GM19240 (cell line): Measurements from ENCODE around the gene TYR.
"Not testable (repeated sequence)": the region's sequence is repeated elsewhere in the genome, so short reads cannot be mapped to it uniquely, and the experiment has no call there.

Experiments
- DNase-seq: peaks from one replicate; pipeline ENCODE4 v3.0.0; 2011; ENCODE audit warnings: low spot score; ENCODE audit not compliant: insufficient read length

The TYR gene

DNA sequence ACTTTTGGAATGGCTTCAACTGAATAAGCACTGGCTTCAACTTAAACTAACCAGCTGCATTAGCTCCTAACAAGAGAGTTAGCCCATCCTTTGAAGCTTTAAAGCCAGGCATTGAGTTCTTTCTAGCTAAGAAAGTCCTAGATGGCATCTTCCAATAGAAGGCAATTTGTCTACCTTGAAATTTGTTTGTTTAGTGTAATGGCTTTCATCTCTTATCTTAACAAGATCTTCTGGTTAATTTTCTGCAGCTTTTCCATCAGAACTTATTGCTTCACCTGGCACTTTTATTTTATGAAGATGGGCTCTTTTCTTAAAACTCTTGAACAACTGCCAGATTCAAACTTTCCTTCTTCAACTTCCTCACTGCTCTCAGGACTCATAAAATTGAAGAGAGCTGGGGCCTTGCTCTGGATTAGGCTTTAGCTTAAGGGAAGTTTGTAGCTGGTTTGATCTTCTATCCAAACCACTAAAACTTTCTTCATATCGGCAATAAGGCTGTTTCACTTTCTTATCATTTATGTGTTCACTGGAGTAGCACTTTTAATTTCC is 94.9 kb downstream of the TYR start:
- DNase-seq: not testable (repeated sequence)

DNA sequence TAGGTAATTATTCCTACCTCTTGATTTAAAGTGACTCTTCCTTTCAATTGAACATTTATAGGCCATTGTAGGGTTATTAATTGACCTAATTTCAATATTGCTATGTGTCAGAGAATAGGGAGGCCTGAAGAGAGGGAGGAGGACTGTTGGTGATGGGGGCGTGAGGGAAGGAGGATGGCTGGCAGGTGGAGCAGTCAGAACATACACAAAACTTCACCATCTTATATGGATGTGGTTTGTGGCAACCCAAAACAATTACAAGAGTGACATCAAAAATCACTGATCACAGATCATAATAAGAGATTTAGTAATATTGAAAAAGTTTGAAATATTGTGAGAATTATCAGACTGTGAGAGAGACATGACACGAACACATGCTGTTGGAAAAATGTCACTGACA is 95.5 kb downstream of the TYR start:
- not testable (repeated sequence) for DNase-seq

DNA sequence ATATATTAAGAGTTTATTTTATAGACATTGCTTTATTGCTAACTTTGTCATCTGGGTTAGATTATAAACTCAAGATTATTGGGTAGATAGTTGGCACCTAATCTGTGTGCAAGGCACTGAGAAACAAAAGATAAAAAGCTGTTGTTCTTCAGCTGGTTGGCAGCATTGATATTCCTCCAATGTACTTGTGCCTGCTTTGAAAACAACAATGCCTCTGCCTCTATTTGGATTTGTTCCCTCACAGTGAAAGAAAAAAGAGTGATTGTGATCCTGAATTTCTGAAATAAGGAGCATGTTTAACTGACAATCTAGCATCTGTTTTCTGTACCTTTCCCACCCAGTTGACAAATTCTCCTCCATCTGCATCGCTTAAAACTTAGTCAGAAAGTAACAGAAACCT is 98.3 kb downstream of the TYR start:
- no peak for DNase-seq

DNA sequence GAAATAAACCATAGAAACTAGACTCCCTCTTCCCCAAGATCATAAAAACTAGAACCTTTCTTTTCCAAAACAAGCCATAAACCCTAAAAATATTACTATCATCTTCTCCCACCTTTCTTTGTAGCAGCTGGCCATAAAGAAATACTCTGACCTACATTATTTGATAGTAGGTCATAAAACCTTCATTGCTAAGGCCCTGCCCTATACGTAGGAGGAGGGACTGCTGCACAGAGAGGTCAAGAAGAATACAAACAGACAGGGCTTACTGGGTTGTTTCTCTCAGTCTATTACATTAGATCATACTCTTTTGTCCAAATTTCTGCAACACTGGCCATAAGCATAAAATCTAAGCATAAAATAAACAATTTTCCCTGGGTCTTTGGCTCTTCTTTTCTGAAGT is 101.5 kb downstream of the TYR start:
- no peak for DNase-seq

DNA sequence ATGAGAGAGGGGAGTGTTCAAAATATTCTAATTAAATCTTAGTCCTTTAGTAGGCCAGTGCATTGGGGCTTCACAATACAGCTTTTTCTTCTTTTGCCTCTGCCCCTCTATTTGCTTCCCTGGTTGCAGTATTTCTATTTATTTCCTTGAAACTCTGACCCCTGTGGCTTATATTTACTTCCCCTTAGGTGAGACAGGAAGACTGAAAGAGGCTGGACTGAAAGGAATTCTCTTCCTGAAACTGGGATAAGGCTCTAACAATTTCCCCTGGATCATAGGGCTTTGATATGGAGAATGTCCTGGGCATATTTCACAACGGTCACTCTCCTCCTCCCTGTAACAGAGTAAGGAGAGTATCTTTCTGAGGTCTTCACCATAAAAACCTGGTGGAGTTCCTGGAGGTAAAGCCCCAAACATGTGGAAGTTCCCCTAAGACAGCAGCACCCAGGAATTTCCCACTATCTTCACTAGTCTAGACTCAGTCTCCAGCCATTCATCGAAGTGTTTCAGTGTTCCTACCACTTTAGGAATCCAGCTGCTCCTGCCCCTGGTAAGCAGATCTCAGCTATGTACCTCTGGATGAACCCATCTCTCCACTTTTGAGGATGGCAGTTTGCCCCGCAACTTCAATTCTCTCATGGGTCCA is 103.5 kb downstream of the TYR start:
- DNase-seq: not testable (repeated sequence)

DNA sequence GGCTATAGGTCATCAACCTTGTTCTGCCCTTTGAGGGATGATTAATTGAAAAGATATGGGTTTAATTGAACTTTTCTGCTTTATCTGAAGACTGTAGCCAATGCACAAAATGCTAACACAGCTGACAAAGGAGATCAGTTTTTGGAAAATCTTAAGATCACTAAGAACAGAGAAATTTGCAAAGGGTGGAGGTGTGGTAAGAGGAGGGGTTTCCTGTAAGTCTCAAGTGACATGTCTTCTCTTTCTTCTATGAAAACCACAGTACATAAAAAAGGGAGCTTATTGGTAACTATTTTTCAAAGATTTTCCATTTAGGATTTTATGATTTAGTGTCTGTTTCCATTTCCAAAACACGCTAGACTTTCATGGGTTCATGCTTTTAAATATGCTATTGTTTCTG is 108.9 kb downstream of the TYR start:
- DNase-seq: not testable (repeated sequence)

DNA sequence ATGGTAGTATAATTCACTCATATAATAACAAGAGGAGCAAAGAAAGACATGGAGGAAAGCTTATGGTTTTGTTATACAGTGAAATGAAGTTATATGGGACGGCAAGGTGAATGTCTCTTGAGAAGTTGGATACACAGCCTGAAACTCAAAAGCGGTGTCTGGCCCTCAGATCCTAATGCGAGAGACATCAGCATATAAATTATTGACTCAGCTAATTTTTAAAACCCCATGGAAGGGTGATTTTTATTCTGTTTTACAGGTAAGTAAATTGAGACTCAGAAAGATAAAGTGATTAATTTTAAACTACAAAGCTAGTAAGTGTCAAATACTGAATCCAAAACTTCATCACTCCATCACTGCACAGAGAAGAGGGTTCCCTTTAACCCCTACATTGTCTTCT is 110.3 kb downstream of the TYR start:
- DNase-seq: not testable (repeated sequence)

DNA sequence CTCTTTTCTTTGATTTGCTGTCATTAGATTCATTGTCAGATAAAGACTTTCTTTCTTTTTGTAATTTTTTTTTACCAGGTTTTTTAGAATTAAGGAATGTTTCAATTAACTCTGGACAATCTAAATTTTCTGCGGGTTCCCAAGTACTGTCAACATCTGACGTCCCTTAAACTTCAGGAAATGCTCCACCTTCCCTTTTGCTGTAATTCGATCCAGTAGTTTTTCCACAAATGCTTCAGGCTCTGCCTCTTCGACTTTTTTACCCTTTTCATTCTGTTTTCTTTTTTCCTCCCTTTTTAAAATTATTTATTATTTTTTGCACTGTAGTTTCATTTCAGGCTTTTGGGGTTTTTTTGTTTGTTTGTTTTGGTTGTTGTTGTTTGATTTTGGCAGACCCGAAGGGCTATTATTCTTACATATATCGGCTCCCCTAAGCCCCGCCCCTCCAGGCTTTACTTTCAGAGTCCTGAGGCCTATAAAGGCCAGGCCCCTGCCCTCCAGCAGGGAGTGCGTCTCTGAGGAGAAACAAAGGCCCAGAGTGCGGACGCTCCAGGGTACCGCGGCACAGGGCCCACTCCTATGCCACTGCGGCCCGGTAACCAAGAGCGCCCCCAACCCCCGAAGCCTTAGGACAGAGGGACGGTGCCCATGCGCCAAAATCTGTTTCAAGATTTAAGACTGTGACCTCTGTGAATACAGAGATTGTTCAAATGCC is 116.4 kb downstream of the TYR start:
- no peak for DNase-seq

DNA sequence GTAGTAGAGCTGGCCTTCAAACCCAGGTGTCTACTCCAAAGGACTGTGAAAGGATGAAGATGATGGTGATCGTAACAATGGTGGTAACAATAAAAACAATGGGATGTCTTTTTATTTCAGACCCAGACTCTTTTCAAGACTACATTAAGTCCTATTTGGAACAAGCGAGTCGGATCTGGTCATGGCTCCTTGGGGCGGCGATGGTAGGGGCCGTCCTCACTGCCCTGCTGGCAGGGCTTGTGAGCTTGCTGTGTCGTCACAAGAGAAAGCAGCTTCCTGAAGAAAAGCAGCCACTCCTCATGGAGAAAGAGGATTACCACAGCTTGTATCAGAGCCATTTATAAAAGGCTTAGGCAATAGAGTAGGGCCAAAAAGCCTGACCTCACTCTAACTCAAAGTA is 117.3 kb downstream of the TYR start:
- DNase-seq: not testable (repeated sequence)

DNA sequence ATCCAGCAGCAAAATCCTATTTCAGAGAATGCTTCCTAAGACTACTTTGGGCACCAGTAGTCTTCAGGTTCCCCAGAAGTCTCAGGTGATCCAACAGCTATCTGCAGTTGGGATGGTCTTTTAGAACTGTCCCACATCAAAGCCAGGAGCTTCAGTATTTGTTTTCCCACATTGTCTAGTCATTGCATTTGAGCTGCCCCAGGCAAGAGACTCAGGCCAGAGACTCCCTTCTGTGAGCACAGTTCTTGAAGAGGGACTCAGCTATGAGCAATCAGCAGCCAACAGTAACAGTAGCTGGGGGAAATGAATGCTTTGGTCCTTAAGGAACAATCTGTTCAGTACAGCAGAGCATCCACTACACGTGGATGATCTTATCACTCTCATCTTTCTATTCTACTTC is 125.4 kb downstream of the TYR start:
- not testable (repeated sequence) for DNase-seq

DNA sequence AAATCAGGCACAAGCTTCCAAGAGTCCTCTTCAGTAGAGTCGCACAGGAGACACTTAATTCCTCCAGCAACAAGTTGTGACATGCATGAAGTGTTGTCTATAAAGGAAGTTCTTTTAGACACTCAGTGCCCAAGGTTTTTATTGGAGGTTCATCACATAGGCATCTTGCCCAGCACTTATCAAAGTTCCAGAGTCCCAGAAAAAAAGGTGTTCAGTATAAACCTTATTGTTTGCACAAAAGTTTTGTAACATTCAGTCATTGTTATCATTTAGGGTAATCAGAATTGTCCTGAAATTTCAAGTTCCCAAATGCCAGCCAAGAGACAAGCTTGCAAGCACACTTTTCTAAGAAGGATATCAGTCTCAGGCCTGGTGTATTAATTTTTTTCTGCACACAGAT is 130.6 kb downstream of the TYR start:
- not testable (repeated sequence) for DNase-seq

DNA sequence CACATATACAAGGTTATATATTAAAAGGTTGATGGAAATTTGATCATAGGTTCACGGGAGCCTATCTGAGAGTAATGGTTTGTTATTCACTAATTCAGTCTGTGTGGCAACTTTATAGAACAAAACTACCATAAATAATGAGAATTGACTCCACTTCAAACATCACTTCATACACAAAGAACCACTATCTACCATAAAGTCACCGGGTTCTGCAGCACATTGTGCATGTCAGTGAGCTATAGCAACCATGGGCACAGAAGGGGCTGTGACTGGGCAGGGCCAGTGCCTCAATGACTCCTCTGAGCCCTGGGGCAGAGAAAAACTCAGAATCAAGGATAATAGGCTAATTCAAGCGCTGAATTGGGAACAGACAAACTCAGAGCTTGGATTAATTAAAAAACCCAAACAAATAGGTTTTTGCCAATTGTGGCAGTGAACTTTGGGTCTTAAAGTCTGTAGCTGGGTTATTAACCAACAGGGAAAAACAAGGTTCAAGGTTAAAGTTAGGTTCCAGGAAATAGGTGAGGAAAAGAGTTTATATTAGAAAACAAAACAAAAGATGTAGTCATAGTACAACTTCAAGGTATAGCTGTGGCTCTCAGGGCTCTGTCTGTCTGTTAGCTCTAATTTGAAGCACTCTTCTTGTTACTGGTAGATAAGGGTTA is 131.8 kb downstream of the TYR start:
- DNase-seq: not testable (repeated sequence)

DNA sequence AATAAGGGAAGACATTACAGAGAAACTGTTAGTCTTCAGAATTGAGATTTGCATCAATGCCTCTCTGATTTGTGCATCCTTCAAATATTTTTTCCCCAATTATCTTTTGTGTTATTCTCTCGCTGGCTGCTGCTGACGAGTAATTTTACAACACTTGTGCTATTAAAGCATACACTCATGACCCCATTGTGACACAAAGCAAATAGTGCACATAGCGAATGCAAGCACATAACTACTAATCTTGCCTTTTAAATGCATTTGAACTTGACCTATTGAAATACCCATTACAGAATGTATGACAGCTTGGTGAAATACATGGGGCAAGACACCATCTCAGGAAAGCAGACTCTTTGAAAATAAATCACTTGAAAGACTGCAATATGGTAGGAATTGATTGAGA is 132.9 kb downstream of the TYR start:
- not testable (repeated sequence) for DNase-seq

DNA sequence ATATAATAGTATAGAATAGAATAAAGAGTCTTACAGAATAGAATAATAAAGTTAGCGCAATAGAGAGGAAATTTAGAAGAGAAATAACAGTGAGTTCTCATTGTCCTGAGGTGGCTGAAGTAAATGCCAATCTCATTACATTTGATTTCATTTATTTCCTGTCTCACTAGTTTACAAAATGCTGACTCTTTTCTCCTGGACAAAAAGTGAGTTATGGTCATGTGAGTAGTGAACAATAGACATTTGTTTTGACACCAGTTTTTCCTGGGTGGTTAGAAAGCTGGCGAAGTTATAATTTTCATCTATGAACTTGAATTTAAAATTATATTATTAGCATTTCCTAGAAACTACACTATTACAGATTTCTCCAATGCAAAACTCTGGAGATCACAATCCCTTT is 143.7 kb downstream of the TYR start:
- DNase-seq: no peak

DNA sequence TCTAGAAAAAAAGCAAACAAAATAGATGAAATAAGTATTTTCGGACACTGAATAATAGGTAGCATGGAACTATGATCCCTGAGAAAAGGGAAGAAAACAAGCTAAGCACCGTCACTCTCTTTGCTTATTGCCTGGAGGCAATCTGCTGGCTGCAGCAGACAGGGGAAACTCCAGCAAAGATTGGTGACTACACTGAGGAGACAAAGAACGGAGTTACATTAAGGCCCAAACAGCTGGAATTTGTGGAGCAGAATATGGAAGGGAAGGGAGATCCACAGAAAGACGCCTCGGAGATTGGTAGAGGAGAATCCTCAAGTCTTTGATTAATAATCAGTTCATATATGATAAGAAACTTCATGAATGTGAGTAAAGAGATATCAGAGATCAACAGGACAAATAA is 150.2 kb downstream of the TYR start:
- DNase-seq: no peak

DNA sequence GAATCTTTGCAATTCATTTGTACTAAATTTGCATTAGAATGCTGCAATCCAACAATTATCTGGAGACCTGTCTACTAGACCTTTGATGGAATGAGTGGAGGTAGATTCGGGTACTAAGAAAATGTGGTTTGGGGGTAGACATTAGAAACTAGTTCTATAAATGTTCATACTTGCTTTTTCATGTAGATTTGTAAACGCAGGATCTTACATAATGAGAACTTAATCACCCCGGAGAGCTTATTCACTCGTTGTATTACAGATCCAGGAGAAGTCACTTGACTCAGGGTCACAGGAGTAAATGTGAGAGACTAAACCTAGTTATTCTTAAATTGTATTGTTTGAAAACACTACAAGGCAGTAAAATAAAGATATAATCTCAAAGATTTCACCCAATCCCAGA is 154.3 kb downstream of the TYR start:
- not testable (repeated sequence) for DNase-seq

DNA sequence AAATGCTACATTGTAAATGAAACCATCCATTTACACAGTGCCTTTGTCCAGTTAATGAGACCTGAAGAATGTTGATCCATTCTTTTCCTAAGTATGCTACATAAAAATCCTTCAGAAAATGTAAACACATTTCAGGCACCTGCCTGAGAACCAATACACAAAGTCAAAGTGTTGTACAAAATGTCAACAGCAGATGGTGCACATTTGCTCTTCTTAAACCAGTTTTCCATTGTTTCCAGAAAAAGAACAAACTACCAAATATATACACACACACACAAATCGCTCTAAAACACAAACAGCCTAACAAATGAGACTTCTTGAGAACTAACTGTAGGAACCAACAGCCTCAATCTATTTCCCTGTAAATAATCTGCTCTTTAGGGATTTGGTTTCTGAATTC is 156.0 kb downstream of the TYR start:
- DNase-seq: not testable (repeated sequence)

DNA sequence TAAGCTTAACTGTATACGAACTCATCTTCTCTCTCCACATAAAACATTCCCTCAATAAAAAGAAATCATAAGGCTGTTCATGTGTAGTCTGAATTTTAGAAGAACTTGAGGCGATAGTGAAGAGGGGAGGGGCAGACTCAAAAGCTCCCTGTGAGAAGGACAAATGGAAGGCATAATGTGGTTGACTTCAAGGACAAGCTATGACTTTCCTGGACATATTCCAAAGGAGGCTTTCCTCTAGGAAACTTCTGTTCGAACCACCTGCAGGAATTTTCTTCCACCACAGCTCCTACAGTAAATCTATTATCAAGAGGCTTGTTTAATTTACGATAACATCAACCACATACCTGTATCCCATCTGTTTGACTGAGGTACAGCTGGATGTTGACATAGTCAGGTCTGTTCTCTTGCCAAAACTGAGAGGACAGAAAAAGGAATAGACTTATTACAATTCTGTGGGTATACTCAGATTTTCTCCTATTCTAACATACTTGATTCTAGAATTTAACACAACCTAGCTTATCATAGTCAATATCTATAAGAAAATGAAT is 159.5 kb downstream of the TYR start:
- not testable (repeated sequence) for DNase-seq

DNA sequence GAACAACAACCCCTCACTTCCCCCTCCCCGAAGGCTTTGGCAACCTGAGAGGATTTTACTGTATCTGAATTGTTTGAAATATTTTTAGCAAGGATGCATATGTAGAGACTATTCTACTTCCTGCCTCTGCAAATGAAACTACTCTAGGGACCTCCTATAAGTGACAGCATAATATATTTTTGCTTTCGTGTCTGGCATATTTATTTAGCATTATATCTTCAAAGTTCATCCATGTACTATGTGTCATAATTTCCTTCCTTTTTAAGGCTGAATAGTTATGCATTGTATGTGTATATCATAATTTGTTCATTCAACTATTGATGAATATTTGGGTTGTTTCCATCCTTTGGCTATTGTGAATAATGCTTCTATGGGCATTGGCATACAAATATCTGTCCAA is 160.4 kb downstream of the TYR start:
- DNase-seq: not testable (repeated sequence)

DNA sequence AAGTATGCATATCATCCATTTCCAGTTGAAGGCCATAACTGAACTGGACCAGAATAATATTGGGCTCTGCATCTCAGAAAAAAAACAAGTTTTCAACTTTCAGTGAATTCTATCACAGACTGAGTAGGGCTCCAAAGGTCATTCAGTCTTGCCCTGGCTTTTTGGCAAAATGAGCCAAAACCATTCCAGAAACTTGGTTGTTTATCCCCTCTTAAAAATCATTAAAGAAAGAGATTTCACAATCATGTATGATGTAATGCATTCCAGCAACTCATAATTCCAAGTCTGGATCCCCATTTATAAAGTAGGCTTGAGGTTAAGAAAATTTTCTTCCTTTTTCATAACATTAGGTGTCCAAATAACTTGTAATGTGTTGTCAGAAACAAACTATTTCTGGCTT is 162.8 kb downstream of the TYR start:
- not testable (repeated sequence) for DNase-seq

DNA sequence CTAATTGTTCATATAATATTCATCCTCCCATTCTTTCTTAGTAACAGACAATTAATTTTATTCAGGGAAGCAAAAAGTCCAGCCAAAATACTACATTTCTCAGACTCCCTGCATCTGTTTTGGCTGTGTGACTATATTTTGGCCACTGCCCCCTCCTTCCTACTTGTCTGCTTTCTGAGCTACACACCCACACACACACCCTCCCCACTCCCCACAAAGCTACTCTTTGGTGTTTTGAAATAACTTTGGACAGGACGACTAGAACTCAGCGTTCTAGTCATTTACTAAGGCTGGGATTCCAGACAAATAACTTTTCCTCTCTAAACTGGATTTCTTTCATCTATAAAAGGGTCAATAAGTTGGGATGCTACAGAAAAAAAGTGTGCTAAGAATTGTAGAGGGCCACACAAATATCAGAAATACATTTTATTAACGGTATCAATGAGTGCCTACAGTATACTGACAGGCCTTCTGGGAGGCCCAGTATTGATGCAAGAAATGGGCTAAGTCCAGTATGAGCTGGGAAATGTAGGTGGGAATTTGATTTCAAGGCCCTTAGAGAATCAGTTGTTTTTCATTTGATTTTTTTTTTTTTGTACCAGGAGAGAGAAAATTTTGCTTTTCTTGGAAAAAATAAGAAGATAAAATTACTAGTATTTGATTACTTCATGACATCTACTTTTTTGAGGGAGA is 165.4 kb downstream of the TYR start:
- not testable (repeated sequence) for DNase-seq
